VCaP (cell line): ENCODE data around the gene SEC14L1.

Source experiments
- H3K27ac ChIP-seq: fragments of 450-650 bp; 2 replicates; pipeline ENCODE4 v1.5.1; 2017
- TF ChIP-seq, protein P1 (sequence below): fragments of 450-650 bp; conservative IDR thresholded peaks from 2 replicates; pipeline ENCODE4 v1.5.1; 2017; ENCODE audit warnings: mild to moderate bottlenecking, moderate library complexity

Gene SEC14L1

DNA sequence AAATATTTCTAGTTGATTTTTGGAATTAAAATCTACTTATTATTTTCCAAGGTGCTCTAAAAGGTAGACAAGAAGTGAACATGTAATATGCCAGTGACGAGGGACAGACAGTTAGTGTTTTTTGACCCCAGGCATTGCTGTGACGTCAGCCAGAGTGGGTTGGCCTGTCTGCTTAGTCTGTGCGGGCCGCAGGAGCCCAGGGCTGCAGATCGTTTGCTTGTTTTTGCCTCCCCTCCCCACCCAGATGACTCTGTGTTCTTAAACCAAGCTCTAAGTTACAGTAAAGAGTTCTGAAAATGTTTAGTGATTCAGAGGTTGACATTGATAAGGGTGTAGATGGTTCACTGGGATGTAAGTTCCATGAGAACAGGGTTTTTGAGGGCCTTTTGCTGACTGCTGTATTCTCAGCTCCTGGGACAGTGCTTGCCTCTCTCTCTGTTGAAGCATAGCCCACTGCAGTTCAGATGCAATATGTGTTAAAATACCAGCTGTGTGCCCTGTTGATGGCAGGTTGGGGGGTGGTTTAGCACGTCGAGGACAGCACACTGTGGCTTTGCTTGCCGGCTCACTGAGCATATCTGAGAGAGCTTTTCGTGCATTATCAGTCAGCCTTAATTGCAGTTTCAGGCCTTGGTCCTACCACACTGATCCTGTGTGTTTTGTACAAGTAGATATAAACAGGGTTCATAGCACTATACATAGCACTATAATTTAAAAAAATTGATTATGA is 64.8 kb downstream of the SEC14L1 start:
- TF ChIP-seq, protein P1, sequence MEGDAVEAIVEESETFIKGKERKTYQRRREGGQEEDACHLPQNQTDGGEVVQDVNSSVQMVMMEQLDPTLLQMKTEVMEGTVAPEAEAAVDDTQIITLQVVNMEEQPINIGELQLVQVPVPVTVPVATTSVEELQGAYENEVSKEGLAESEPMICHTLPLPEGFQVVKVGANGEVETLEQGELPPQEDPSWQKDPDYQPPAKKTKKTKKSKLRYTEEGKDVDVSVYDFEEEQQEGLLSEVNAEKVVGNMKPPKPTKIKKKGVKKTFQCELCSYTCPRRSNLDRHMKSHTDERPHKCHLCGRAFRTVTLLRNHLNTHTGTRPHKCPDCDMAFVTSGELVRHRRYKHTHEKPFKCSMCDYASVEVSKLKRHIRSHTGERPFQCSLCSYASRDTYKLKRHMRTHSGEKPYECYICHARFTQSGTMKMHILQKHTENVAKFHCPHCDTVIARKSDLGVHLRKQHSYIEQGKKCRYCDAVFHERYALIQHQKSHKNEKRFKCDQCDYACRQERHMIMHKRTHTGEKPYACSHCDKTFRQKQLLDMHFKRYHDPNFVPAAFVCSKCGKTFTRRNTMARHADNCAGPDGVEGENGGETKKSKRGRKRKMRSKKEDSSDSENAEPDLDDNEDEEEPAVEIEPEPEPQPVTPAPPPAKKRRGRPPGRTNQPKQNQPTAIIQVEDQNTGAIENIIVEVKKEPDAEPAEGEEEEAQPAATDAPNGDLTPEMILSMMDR = no peak
- no peak overlapping the region for H3K27ac ChIP-seq

DNA sequence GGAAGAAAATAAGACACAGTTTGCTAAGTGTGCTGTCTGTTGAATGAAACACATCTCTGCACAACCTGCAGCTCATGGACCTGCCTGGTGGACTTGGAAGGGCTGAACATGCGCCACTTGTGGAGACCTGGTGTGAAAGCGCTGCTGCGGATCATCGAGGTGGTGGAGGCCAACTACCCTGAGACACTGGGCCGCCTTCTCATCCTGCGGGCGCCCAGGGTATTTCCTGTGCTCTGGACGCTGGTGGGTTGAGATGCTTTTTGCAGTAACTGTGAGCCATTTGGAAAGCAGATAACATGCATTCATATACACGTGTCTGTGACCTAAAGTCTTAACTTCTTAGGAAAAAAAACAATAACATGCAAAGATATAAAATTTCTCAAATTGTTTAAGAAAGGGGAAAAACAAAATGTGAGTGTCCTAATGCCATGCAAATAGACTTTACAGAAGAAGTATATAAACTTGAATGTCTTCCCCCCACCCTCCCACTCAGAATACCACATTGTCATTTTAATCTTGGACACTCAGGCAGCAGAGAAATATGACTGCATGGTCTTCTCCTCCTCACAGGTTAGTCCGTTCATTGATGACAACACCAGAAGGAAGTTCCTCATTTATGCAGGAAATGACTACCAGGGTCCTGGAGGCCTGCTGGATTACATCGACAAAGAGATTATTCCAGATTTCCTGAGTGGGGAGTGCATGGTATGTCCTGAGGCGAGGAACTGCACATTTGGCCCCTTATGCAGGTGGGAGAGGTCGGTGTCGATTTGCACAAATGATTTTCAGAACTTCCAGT is 65.6 kb downstream of the SEC14L1 start:
- H3K27ac ChIP-seq = no peak overlapping the region
- TF ChIP-seq, protein P1 = no peak

DNA sequence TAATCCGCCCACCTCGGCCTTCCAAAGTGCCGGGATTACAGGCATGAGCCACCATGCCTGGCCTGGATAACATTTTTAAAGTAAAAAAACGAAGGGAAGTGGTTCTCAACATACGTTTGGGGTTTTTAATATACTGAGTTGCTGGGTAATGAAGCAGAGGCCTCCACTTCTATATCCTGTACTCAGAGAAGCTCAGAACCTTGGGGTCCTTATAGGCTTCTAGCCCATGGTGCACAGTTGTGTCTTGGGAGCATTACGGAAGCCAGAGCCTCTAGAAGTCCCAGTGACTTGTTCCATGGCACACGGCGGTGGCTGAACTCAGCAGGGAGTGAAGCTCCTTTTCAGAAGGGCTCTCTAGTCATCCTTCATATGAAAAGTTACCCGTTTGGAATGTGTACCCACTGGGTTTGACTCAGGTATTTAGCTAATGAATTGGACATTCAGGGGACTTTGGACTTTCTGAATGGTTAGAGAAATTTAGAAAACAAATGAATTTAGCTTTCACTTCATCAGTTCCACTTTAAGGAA is 67.0 kb downstream of the SEC14L1 start:
- TF ChIP-seq, protein P1 = no peak
- H3K27ac ChIP-seq = peak overlapping the region; percentile 34

DNA sequence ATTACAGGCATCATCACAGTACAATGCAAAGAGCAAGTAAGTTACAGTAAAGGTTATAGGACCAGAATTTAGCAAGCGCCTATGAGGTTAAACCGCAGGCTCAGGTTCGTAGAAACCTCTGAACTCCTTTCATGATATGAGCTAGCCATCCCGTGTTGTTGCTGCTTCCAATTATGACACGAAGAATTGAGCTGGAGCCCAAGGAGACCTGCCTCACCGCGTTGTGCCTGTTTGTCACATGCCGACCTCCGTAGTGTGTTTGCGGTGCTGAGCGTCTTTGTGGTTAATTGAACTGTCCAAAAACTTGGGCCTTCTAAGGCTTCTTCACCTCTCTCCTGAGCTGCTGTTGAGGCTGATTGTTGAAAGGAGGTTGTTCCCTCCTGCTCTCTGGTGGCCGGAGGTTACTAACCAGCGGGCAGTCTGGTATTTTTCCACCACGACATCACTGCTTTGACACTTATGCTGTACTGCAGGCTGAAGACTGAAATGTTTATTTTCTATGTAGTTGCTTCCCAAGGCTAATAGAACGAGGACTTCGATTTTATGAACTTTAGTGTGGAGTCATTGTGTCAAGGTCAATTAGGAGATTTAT is 67.5 kb downstream of the SEC14L1 start:
- H3K27ac ChIP-seq = peak overlapping the region; percentile 34
- TF ChIP-seq, protein P1 = peak; percentile 70

DNA sequence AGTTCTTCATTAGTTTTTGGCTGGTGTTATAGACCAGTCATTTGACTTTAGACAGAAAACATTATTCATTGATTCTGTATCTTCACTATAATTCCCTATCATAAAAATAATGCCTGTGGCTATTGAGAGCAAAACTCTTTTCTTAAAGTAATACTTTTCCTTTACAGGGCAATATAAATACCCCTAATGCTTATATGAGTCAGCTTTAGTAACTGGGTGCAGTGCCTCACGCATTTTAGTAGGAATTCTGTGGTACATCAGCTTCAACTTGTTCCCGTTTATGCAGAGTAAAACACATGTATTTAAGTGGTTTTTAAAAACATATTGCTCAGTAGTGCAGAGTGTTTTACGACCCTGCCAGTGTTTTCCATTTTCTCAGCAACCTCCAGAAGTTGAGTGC is 68.1 kb downstream of the SEC14L1 start:
- peak overlapping the region; percentile 34 for H3K27ac ChIP-seq
- TF ChIP-seq, protein P1 = no peak

DNA sequence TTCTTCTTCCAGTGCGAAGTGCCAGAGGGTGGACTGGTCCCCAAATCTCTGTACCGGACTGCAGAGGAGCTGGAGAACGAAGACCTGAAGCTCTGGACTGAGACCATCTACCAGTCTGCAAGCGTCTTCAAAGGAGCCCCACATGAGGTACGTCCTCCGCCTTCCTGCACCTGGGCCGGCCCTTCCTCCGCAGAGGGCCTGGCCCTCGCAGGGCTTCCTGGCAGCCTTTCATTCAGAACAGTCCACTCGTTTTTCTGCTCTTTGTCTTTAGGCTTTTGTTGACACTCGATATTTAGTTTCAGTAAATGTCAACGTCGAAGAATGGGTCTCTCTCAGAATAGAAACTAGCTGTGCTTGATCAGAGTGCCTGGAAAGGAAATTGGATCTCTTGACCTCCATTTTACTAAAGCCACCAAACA is 68.6 kb downstream of the SEC14L1 start:
- TF ChIP-seq, protein P1 = no peak
- peak overlapping the region; percentile 34 for H3K27ac ChIP-seq

DNA sequence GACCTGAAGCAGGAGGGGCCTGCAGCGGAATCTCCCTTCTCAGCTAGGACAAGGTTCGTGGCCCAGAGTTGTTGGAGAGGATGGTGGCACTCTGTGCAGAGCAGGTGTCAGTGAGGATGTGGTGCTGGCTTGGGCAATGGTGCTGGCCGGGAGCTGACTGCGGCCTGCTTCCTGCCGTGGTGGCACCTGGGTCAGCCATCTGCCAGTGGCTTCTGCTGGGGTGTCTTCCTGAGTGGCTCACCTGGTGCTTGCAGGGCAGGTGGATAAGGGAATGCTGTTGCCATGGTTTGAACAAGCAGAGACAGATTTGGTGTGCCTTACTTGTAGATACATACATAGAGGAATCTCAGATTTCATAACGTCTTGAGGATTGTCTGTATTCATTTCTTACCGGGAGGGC is 69.6 kb downstream of the SEC14L1 start:
- TF ChIP-seq, protein P1 = no peak
- H3K27ac ChIP-seq = no peak overlapping the region
